ENCODE measurements around the gene CABP2.
"Not testable (repeated sequence)": the region's sequence is repeated elsewhere in the genome, so short reads cannot be mapped to it uniquely, and the experiment has no call there.

The CABP2 gene

DNA sequence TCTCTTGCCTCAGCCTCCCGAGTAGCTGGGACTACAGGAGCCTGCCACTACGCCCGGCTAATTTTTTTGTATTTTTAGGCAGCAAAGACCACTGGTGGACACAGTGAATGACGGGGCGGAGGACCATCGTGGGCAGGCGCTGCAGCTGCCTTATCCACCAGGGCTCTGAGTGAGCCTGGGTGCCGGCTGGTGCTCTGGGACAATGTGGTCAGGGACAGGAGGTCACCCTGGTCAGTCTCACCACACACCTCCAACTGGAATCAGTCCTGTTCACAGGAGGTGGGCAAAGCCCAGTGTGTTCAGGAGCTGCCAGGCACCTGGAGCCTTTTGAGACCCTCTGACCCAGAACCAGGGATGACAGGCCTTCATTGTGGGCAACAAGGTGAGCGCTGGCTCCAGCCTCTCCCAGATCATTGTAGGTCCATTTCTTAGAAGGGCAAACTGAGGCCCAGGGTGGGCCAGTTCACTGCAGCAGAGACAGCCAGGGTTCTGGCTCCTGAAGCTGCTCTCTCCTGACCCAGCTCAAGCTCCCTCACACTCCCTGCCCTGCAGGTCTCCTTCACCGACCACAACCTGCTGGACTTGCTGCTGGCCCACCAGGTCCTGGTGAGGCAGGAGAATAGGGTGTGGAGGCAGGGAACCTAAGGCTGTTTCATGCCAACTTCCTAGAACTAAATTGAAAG is 15.7 kb upstream of the CABP2 start:
- DNase-seq = no peak

DNA sequence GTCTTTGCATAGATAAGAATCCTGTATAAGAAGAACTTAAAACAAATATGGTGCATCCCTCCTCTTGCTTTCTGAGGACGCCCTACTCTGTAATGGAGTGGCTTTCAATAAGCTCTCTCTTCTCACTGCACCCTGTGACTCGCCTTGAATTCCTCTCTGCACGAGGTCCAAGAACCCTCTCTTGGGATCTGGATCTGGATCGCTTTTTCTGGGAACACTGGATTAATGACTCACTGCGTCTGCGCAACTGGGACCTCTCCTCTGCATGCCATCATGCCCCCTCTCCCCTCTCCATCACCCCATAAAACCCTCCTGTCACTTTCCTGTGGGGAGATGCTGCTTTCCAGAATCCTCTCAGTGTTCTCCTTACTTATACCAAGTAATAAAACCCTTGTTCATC is 15.1 kb upstream of the CABP2 start:
- DNase-seq = no peak

DNA sequence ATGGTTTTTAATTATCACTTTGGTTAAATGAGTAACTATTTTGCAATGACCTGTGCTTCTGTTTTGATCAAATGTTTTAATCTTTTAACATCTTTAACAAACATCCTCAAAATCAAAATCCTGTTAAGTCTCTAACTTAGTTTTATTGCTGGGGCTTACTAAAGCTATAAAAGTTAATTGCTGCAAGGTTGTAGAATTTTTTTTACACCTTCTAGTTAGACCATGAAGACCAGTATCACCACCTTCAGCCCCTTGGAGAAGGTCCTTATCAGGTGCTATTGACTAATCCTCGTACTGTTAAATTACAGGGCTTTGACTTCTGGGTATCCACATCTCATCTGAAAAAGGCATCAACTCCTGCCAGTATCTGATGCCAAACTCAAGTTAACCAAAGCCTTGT is 12.3 kb upstream of the CABP2 start:
- no peak for DNase-seq

DNA sequence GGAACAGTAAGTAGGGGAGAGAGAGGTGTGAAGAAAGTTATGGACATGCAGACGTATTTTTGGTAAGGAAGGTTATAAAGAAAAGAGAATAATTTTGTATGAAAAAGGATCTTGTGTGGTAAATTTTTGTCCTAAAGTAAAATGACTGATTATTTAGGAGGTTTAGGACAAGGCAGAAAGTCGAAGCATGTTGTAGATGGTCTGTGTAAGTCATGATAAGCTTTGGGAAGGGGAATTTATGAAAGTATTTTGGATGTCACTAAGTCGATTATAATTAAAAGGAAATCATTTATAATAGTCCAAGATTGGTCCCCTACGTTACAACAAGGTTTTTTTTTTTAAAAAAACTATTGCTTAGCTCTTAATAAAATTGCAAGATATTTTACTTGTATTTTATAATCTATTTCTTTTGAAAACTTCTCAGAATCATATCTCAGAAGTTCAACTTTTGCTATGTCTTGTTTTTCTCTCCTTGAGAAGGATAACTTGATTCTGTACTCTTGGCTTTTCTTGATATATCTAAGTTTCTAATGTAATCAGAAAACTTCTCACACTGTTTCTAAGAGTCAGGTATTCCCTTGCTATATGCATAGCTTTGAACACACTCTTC is 10.9 kb upstream of the CABP2 start:
- no peak for DNase-seq

DNA sequence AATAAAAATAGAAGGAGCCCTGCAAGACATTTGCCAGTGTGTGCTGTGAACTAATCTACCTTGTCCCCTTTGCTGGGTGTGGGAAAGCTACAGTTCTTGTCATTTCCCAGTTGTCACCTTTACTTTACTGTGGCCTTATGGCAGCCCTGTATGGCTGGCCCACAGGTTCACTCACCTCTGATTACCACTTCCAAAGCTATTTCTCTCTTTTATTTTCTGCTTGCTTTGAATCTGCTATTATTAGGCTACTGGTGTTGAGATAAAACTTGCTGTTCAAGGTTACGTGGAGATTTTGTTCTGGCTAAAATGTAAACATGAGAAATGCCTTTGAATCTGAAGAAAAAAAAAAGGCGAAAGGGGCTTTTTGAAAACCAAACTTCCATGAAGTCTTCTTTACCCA is 9.6 kb upstream of the CABP2 start:
- no peak for DNase-seq

DNA sequence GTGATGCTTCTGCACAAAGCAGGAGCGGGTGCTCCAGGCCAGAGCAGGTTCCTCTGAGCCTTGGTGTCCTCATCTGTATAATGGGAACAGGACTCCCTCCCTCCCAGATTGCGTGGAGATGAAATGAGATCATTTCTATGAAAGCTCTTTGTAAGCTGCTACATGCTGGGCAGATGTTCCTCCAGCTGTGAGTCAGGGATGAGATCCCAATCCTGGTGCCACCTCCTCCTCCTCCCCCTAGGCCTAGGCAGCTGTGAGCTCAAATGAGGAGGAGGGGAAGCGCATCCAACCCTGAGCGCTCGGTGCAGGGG is 7.0 kb upstream of the CABP2 start:
- no peak for DNase-seq

DNA sequence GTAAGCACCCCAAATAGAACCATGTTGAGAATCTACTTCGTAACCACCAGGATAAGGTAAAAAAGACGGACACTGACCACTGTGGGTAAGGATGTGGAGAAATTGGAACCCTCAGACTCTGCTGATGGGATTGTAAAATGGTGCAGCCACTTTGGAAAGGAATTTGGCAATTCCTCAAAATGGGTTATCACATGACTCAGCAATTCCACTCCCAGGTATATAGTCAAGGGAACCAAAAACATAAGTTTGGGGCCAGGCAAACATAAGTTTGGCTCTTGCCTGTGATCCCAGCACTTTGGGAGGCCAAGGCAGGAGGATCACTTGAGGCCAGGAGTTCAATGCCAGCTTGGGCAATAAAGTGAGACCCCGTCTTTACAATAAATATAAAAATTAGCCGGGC is 5.1 kb upstream of the CABP2 start:
- DNase-seq = no peak

DNA sequence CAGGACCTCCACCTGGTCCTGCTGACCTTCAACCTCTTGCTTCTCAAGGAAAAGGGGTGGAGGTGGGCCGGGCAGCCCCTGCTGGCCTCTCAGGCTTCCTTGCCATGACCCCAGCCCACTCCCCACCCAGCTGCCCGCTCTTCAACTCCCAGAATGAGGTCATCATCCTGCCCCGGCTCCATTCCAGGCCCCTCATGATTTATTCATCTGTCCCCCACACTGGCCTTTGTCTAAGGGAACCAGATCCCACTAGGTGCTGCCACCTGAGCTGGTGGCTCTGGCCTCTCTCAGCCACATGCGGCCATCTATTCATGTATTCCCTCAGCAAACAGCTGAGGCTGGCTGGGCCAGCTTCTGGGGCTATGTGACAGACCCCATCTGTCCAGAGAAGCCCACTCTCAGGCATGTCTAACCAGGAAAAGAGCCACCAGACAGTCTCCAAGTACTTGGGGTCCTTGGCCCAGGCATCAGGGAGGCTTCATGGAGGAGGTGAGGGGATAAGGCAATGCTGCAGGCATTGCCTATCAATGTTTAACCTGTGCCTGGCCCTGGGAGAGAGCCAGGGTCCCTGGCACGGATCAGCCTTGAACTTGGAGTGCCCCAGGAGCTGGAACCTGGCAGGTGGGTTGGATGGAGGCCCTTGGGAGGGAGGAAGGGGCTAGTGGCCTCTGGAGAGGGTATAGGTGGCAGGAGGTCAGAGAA is 2.2 kb upstream of the CABP2 start:
- DNase-seq = no peak

DNA sequence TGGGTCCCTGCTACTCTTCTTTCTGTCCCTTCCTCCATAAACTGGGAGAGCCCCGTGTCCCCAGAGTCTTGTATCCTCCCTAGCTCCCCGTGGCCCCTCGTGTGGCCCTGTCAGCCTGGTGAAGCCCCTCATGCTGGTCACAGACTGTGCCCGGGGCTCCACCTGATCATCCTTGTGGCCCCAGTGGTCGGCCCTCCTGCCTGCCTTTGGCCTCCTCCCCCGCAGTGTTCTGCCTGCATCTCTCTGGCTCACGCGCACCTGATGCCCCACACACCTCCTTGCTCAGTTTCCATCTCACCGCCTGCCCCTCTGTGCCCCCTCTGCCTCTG is 1.2 kb upstream of the CABP2 start:
- DNase-seq = no peak

DNA sequence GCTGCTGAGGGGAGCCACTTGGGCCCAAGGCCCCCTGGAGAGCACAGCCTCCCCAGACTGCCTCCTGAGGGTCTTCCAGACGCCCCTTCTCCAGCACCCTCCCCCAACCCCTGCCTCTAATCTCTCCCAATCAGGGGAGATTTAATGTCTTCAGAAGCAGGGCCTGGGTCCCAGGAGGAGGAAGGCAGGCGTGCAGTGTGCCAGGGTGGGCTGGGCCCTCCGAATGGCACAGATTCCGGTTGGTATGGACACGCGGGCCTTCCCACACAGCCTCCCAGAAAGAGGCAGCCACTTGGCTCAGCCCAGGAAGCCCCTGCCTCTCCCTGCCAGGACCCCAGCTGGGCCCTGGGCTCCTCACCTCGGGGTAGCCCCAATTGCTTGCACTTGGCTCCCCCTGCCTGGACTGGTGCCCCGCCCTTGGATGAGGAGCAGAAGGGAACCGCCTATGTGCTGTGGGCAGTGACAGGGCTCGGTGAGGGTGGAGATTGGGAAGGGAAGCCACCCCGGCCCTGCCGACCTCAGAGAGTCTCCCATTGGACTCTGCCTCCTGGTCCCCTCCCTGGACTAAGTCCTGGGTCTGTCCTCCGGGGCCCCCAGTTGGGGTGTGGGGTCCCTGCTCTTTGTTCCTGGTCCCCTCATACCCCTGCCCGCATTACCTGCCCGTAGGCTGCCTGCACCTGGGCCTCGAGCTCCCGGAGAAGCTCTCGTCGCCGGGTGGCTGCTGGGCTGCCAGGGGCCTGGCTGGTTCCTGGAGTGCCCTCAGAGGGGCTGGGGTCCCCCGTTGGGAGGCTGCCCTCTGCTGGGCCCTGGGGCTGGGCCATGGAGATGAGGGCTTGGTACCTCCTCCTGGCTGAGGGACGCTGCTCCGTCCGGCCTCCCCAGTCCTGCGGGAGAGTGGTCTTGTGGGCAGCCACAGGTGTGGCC is 572 bp upstream of the CABP2 start:
- DNase-seq = no peak

DNA sequence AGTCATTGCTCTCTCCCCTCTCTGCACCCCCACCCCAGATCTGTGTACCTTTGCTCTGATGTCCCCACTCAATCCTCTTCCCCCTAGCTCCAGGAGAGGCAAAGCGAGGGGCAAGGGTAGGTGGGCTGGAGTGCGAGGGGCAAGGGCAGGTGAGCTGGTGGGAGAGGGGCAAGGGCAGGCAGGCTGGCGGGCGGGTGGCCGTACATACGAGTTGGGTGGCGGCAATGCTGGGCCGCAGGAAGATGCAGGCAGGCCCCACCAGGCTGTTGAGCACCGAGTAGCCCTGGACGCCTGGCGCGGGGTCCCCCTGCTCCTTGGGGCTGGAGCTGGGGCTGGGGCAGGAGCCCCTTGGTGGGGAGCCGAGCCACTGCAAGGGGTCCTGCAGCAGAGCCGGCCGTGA is 908 bp downstream of the CABP2 start:
- no peak for DNase-seq

DNA sequence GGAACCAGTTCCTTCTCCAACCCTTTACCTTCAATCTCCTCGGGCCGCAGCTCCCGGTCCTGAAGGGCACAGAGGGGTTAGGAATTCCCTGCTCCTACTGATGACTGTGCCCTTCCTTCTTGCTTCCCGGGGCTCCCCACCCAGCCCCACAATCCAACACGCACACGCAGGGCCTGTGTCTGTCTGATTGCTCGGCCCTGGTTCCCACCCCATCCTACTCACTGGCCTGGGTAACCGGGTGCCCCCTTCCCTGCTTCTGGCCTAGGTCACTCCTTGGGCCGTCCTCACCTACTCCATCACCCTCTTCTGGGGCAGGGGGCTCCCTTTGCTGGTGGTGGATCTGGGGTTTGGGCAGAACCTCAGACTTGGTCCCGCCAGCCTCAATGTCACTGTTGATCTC is 1.3 kb downstream of the CABP2 start:
- no peak for DNase-seq

DNA sequence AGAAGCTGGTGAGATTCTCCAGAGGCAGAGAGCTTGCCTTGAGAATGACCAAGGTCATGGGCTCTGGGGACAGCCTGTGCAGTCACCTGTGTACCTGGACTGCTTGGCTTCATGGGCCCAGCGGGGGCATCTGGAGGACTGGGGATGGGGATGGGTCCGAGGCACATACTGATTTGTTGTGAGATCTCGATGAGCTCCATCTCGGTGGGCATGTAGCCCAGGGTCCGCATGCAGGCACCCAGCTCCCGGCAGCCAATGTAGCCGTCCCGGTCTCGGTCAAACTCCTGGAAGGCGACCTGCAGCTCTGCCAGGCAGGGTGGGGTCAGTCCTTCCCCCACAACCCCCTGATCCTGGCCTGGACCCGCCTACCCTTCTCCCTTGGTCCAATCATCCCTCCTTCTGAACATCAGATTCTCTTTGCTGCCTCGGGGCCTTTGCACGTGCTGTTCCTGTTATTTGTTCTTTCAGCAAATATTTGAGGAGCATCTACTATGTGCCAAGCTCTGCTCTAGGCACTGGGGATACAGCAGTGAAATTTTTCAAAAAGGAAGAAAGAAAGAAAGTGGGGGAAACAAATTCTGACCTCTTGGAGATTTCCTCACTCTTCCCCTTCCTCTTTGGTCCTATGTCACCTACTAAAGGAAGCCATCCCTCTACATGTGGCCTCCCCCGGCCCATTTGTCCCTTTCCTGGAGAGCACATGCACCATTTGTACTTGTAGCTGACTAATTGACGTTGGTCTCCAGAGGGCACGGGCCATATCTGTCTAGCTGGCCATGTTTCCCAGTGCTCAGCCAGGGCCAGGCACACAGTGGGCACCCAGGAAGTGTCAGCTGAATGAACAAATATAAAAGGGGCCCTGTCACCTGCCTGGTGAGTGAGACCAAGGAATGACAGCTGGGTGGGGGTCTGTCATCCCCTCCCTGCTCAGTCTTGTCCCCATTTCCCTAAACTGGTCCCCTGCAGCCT is 2.1 kb downstream of the CABP2 start:
- no peak for DNase-seq

DNA sequence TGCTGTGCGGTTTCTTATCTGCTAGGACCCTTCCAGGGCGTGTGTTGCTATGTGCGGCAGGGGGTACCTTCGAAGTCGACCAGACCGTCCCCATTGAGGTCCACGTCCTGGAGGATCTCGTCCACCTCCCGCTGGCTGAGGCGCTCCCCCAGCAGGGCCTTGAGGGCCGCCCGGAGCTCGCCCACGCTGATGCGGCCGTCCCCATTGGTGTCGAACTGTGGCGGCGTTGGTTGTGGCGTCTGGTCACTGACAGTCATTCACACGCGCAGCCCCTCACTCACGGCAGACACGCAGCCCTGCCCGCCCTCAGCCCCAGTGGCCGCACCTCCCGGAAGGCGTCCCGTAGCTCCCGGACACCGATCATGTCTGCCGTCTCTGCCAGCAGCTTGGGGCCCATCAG is 3.5 kb downstream of the CABP2 start:
- no peak for DNase-seq

DNA sequence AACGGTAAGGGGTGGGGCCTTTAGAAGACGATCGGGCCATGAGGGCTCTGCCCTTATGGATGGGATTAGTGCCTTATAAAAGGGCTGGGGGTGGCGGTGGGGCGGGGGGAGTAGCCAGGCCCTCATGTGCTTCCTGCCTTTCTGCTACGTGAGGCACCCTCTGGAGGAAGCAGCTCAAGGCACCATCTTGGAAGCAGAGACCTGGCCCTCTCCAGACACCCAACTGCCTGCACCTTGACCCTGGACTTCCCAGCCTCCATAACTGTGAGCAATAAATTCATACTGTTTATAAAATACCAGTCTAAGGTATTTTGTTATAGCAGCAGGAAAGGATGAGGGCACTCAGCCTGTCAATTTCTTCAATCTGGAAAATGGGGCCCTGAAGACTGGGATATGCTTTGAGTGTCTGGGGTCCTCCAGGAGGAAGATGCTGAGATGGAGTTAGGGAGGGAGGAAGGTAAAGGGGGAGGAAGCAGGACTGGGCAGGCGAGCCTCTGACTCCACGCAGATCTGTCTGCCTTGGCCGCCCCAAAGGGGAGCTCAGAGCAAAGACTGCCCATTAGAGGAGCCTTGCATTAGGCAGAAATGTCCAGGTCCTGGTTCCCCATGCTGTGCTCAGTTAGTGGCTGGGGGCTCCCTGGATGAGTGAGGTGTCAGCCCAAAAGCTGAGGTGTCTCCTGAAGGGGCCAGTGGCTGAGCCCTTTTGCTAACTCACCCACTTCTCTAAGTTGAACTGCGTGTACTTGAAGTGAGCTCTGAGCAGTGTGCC is 5.3 kb downstream of the CABP2 start:
- DNase-seq = no peak

DNA sequence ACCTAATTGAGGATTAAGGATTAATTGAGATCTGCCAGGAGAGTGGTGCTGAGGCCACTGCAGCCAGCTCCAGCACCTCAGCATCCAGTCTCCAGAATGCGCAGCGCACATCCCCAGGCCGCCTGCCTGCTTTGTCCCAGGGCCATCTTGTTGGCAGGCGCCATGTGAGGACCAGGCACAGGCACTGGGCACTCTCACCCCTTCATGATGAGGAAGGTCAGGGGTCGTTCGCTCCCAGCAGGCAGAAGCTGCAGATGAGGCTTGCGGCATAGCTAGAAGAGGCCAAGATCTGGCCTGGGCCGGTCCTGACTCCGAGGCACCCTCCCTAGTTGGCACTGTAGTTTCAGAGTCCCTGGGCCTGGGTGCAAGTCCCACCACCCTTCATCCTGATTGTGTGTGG is 6.4 kb downstream of the CABP2 start:
- no peak for DNase-seq

DNA sequence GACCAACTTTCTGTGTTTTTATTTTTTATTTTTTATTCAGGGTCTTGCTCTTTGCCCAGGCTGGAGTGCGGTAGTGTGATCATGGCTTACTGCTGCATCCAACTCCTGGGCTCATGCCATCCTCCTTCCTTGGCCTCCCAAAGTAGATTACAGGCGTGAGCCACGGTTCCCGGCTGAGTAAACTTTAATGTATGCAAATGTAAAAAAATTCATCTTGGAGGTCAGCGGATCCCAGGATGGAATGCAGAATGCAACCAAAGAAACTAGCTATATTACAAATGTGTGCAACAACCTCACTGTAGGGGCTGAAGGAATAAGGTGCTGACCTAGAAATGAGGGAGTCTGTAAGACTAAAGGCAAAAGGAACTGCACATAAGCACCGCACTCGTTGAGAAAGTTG is 9.1 kb downstream of the CABP2 start:
- DNase-seq = no peak

DNA sequence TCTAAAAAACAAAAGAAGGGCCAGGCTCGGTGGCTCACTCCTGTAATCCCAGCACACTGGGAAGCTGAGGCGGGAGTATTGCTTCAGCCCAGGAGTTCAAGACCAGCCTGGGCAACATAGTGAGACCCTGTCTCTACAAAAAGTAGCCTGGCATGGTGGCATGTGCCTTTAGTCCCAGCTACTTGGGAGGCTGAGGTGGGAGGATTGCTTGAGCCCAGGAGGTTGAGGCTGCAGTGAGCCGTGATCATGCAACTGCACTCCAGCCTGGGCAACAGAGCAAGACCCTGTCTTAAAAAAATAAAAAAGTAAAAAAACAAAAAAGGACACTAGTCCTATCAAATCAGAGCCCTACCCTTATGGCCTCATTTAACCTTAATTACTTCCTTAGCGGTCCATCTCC is 11.7 kb downstream of the CABP2 start:
- not testable (repeated sequence) for DNase-seq

DNA sequence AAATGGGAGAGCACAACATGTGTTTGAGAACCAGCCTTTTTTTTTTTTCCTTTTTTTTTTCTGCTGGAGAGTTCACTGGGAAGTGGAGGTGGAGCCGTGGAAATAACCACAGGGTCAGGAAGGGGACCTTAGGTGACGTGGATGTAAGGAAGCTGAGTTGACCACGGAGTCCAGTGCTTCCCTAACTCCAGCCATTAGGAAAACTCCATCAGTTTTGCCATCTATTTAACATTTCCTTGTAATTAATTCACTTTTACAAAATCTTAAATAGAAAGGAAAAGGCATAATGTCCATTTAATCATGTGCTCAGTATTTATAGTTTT is 13.3 kb downstream of the CABP2 start:
- DNase-seq = no peak

DNA sequence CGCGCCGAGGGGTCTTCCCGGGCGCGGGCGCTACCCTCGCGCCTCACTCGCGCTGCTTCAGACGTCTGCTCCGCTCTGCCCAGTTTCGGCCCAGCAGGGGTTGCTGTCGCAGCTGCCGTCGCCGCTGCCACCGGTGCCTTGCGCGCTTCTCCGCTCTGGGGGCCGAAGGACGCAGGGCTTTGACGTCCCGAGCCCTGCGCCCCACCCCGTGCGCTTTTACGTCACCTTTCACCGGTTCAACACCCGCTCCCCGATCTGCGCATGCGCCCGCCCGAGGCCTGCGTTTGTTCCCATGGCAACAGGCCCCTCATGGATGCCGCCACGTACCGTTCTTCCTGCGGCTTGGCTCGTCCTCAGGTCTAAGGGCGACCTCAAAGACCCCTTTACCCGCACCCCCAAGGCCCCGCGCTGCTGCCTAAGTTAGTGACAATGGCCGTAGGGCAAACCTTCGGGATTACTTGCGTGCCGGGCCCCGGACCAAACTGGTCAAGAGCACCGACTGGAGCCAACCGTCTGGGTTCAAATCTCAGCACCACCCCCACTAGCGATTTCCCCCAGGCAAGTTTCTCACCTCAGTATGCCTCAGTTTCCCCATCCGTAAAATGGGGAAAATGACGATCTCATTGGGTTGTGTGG is 14.6 kb downstream of the CABP2 start:
- DNase-seq = peak; percentile 74

DNA sequence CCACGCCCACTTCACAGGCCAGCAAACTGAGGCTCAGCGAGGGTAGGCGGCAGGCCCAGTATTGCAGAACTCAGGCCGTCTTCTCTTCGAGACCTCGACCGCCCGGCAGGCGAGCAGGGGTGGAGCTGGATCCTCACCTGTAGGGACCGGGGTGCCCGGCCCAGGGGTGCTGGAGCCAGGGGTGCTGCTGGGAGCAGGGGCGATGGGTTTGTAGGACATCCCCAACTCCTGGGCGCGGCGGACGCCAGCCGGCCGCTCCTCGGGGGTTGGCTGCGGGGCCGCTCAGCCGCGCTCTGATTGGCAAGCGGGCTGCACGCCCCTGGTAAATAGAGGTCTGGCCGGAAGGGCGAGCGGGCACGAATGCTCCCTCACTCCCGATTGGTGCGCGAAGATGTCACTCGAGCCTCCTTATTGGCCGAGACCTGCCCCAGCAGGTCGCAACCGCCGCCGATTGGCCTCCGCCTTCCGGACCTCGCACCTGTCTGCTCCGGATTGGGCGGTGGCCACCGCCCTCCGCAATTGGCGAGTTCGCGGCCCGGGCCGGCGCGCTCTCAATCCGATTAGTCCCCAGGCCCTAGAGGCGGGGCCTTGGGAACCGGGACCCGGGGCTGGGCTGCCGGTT is 15.3 kb downstream of the CABP2 start, which contains the start of gene CDK2AP2:
CDK2AP2 (minus strand) TSS at position 299 of the 622 bp plus-strand sequence; CDS start at position 219, 80 bp downstream.
- peak; percentile 92 for DNase-seq

Measured in NCI-H2081 treated with DMSO at 0.1 percent for 48 hours (cell line).